ENCODE data around the gene PRSS56.

PRSS56 gene

DNA sequence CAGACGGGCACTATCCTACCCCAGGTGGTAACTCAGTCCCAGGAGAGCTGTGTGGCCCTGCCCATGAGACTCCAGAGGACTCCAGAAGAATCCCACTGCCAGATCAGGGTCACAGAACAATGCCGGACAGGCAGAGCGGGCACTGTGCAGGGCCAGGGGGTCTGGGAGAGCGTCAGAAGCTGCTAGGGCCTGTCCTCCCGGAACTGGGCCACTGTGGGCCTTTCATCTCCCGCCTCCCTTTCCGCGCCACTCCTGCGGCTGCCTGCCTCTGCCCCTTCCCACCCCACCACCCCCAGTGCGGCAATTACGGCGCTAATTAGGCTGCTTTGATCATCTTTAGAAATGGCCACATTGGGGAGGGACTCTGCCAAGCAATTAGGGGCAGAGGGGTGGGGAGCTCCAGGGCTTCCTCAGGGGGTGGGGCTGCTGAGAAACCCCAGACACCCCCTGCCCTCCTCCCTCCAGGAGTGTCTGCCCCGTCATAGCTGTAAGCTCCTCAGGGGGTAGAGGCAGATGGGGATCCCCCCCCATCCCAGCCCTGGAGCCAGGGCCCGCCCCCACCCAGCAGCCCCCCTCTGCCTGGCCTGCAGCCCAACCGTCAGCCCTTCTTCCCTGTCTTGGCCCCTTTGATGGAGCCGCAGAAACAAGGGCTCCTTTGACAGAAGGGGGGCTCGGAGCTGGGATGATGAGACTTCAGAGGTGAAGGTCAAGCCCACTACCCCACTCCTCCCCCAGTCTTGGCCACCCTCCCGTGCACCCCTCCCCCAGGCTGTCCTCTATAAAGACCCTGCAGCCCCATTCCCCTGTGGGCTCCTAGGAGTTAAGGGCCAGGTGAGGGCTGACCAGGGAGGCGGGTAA lies at the start of gene PRSS56:
Gene PRSS56 (plus strand): TSS at position 808 of the 858 bp plus-strand sequence. CDS start 211 bp downstream, outside the sequence.
- DNase-seq (ENCODE audit: low spot score) = no peak

DNA sequence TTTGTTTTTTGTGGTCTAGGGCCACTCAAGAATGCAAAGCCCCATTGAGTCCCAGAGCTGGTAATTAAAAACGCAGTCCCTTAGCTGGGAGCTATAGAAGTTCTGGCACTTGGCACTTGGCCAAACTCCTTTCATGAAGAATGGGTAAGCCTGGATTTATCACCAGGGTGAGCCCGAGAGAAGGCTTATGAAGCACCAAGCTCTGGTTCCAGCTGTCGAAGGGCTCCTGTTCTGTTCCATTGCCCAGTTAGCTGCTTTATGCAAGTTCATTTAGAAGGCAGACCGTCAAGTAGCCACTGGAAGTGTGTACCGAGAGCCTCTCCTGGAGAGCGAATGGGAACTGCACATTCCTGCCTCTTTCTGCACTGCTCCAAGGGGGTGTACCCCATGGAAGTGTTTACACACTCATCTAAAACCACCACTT lies 46.7 kb upstream of the PRSS56 start:
- DNase-seq (ENCODE audit: low spot score) = no peak

GRCh38 chr2:232476045-232476444 lies 44.1 kb upstream of the PRSS56 start:
- DNase-seq (ENCODE audit: low spot score) = no peak

DNA sequence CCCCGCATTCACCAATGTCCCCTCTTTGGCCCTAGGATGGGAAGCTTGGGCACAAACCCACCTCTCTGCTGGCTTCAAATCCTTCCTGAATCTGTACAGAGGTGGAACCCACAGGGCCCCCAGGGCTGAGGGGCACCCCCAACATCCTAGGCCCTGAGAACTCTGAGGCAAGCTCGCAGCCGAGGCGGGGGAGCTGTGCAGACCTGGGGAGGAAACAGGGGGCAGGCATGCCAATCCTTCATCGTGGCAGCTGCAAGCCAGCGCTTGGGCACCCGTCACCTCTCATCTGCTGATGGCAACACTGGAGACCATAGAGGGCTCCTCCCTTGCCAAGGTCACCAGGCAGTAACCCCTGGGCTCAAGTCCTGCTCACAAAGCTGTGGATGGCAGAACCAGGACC lies 43.4 kb upstream of the PRSS56 start:
- DNase-seq (ENCODE audit: low spot score) = no peak

- DNase-seq (ENCODE audit: low spot score) = no peak
Measured at GRCh38 chr2:232477751-232478510, 42.3 kb upstream of the PRSS56 start.

GRCh38 chr2:232478571-232479340 lies 41.4 kb upstream of the PRSS56 start:
- no peak for DNase-seq (ENCODE audit: low spot score)

DNA sequence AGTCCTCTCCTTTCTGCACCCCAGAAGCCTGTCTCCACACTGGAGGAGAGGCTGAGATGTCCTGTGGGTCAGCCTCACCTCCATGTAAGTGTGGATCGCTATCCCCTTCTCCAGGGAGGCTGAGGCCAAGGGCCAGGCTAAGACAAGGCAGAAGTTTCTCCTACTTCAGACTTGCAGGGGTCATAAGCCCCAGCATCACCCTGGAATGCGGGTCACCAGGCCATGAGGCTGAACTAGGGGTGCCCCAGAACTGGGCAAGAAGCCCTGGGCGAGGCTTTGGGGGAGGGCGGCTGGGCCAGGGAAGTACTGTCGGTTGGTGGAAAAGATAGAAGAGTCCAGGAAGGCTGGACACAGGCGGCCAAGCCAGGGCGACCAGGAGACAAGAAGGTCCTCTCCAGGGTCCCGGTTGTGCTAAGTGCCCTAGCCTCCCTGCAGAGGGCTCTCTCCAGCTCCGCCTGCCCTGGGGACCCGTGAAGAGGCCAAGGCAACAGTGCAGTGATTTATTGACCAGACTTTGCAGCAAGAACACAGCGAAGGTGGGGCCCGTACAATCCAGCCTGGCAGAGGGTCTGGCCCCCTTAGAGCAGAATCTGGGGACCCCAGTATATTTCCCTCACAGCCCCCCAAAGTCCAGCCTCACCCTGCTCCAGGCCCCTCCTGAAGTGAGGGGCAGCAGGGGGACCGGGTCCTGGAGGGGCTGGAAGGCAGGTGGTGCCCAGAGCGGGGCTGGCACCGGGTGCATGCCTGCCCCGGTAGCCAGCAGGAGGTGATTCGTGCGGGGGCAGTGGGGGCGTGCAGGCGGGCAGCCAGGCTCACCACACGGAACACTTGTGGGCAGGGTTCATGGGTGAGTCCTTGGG lies 40.6 kb upstream of the PRSS56 start:
- DNase-seq (ENCODE audit: low spot score) = no peak

- no peak for DNase-seq (ENCODE audit: low spot score)
Measured at GRCh38 chr2:232480201-232481190, 39.7 kb upstream of the PRSS56 start.

DNA sequence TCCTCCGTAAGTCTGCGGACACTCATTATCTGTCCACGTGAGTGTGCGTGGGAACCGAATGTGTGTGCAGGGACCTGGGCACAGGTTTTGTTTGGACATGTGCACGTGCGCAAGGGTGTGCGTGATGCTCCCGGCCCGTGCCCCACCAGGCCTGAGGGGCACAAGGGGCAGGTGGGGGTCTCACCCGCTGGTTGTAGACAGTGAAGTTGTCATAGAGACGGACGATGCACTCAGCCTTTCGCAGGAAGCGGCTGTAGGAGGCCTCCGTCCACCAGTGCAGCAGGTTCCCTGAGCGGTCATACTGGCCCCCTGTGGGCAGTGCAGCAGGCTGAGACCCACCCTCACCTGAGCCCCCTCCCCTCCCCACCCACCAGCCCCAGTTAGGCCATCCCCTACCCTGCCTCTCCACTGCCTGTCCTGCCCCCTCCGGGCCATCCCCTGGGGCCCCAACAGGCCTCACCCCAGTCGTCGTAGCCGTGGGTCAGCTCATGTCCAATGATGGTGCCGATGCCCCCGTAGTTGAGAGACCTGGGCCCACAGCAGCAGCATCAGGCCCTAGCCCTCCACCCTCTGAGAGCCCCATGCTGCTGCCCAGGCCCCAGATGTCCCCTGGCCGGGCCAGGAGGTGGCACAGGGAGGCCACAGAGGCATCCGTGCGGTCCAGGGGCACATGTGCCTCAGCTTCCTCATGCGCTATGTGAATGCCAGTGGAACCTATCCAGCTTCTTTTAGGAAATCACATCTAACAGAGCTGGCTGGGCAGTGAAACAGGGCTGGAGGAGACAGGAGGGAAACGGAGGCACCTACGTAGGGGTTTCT lies 38.7 kb upstream of the PRSS56 start:
- no peak for DNase-seq (ENCODE audit: low spot score)

DNA sequence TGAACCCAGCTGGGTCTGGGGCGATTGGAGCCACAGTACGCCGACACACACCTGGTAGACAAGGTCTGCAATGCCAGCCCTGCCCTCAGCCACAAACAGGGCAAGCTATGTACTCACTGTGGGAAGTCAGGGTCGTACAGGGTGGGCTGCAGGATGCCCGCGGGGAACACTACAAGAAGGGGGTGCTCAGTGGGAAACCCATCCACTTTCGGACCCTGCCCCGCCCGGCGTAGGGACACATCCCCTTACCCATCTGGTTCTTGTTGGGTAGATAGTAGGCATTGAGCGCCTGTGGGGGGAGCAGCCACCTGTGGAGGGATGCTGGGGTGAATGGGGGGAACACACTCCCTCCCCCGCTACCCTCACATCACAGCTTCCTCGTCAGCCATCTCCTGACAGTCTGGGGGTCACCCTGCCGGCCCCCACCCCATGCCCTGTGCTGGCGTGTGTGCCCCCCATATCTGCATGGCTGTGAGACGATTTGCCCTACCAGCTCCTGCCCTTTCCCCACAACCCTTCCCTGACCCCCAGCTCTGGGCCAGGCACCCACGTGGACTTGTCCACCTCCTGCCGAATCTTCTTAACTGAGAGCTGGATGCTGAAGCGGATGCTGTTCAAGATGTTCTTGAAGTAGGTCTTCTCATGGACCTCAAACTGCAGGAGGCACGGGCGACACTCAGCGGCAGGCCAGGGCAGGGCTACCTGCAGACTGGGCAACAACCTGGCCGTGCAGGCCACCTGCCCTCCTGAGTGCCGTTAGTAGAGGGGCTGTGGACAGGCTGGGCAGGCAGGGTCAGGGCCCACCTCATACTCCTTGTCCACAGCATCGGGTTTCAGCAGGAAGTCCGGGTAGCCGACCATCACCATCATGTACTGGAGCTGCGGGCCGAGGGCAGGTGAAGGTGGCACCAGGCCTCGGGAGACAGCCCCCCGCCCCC lies 37.6 kb upstream of the PRSS56 start:
- DNase-seq (ENCODE audit: low spot score) = no peak

DNA sequence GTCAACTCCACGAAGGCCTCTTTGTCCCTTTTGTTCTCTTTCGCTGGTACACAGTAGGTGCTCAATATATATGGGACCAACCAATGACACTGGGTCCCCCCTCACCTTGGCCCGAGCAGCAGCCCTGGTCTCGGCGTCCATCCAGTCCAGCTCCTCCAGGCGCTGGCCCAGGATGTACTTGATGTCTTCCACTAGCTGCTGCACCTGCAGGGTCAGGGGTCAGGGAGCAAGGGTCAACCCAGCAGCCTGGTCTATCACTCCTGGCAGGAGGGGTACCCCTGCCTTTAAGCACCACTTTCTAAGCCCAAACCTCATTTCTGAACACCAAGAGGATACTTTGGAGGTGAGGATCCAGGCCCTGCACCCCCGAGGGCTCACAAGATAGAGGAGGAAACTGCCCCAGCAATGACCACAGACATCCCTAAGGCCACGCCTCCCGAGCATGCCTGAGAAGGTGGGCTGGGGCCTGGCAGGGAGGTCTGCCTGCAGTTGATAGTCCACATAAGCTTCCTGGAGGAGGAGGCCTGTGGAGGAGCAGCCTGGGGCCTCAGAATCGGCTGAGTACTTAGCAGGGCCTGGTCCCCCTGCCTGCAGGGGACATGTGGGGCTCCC lies 36.8 kb upstream of the PRSS56 start:
- no peak for DNase-seq (ENCODE audit: low spot score)

- no peak for DNase-seq (ENCODE audit: low spot score)
Measured at GRCh38 chr2:232483923-232484627, 36.1 kb upstream of the PRSS56 start.

DNA sequence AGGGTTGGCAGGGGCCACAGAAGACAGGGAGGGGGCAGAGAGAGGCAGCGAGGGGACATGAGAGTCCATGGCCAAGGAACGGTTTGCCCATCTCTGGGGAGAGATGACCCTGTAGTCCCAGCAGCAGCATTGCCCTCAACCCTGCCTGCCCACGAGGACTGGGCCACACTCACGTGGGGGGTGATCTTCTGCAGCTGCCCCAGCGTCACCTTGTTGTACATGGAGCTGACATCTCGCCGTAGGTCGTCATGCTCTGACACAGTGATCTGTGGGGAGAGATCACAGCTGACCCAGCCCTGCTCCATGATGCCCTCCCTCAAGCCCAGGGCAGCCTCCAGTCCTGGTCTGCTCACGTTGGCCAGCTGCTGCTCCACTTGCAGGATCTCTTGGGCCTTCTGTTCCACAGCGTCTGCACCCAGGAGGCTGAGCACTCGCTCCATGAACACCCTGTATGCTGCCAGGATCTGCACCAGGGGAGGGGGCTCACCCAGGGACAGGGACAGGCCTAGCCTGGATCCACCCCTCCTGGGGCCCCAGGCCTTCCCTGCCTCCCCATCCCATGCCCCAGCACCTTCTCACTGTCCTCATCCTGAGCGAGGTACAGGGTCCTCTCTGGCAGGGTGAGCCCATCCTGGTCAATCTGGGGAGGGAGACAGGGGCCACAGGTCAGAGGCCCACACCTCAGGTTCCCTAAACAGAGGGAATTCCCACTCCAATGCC lies 35.4 kb upstream of the PRSS56 start:
- no peak for DNase-seq (ENCODE audit: low spot score)

DNA sequence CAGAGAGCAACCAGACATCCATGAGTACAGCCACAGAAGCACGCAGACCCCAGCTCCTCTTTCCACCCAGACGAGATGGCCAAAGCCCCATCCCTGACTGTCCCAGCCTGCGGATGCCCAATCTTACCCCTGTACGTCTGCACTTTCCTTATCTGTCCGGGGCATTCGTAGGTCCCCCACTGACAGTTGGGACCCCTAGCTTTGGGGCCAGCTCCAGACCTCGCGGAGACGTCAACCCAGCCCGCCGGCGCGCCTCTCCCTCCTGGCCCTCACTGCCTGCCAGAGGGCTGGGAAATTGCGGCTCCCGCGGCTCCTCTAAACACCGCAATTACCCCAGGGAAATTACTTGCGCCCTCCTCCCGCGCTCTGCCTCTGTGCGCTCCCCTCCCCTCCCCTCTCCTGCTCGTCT lies 34.8 kb upstream of the PRSS56 start:
- no peak for DNase-seq (ENCODE audit: low spot score)

- DNase-seq (ENCODE audit: low spot score) = no peak
Measured at GRCh38 chr2:232485757-232486557, 34.2 kb upstream of the PRSS56 start.
